ENCODE data around the gene ARL4A.

The ARL4A gene

GRCh38 chr7:12721286-12721830, 33.9 kb downstream of the ARL4A start:
- TF ChIP-seq CTCF (IDR thresholded peaks at IDR 0.05), result no peak
- TF ChIP-seq ZFX (IDR thresholded peaks at IDR 0.05; ENCODE audit: borderline replicate concordance), result no peak
- no peak overlapping the region for H3K27ac ChIP-seq

DNA sequence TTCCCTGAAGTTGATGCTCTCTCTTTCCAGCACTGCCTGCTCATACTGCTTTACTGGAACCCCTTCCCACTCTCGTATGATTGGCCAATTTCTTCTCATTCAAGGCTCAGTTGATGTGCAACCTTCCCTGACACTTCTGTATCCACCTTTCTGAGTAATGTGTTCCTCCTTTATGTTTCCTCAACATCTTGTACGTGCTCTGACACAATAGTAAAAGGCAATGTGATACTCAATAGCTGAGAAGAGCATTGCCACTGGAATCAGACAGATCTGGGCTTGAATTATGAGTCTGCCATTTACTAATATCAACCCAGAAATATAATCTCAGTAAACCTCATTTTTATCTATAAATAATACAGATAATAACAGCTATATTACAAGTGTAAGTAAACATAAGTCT, 34.7 kb downstream of the ARL4A start:
- no peak for TF ChIP-seq CTCF (IDR thresholded peaks at IDR 0.05)
- TF ChIP-seq ZFX (IDR thresholded peaks at IDR 0.05; ENCODE audit: borderline replicate concordance), result no peak
- H3K27ac ChIP-seq, result no peak overlapping the region

GRCh38 chr7:12722636-12723605, 35.5 kb downstream of the ARL4A start:
- H3K27ac ChIP-seq, result no peak overlapping the region
- TF ChIP-seq ZFX (IDR thresholded peaks at IDR 0.05; ENCODE audit: borderline replicate concordance) (no peak), CTCF (IDR thresholded peaks at IDR 0.05) (no peak)

DNA sequence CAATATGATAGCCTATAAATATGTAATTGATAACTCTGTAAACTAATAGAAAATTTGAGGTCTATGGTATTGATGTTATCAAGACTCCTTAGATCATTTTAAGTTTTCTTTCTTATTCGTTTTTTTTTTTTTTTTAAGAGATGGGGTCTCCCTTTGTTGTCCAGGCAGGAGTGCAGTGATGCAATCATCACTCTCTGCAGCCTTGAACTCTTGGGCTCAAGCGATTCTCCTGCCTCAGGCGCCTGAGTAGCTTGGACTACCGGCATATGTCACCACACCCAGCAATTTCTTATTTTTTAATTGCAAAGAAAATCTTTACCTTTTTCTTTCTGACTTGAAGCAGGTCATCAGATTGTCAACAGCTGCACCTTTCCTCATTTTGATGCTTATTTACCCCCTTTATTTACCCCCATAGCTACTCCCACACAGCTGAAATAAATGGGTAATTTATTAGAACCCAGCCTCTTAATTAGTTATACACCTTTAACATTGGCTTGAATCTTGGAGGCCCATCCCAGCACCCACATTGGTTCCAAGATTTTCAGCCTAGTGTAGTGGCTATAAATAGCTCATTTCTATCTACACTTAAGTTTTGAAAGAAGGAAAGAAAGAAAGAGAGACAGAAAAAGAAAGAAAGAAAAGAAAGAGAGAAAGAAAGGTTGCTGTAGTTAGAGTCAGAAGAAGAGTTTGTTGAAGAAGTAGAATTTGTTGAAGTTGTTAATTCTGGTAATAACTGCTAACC, 38.3 kb downstream of the ARL4A start:
- H3K27ac ChIP-seq, result no peak overlapping the region
- no peak for TF ChIP-seq CTCF (IDR thresholded peaks at IDR 0.05)
- no peak for TF ChIP-seq ZFX (IDR thresholded peaks at IDR 0.05; ENCODE audit: borderline replicate concordance)

- no peak overlapping the region for H3K27ac ChIP-seq
- TF ChIP-seq CTCF (IDR thresholded peaks at IDR 0.05) (no peak), ZFX (IDR thresholded peaks at IDR 0.05; ENCODE audit: borderline replicate concordance) (no peak)
Measured at GRCh38 chr7:12726908-12727307, 39.5 kb downstream of the ARL4A start.

DNA sequence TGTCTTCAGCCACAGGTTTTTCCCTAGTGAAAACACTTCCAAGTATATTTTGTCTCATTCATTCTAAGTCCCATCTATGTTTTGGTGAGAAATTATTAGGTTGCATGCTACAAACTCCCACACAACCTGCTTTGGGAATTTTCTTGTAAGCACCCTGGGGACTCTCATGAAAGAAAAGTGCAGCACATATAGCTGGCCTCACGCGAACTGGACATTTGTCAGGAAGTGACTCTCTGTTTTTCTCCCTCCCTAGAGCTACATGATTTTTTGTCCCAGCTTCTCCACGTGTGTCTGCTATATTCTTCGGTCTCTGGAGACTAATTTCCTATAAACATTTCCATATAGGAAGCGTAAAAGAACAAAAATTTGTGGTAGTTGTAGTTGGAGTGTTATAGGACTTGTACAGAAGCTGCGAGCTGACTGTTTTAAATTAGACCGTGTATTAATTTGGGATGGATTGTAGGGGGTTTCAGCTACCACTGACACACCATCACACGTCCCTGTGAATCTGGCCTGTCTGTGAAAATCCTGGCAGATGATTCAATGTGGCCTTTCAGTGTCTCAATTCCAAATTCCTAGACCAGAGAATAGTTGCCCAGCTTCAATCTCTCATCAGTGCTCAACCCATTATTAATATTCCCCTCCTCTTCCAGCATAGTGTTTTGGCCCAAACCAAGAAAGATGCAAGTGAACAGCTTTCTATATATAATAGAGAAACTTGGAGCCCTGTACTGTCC, 40.2 kb downstream of the ARL4A start:
- H3K27ac ChIP-seq, result no peak overlapping the region
- no peak for TF ChIP-seq ZFX (IDR thresholded peaks at IDR 0.05; ENCODE audit: borderline replicate concordance)
- TF ChIP-seq CTCF (IDR thresholded peaks at IDR 0.05), result no peak

Data from 22Rv1 (cell line).